Endodermal cell (in vitro differentiated cells): ENCODE results near the gene COTL1. TPM values are rescaled to one million over a fixed set of nuclear protein-coding genes. Genes with fewer than 3 reads are reported as not detected.

ENCODE experiments used
- DNase-seq: peaks from one replicate; pipeline ENCODE4 v3.0.0-alpha.2; 2017
- H3K27ac ChIP-seq: 2 replicates; pipeline ENCODE4 v1.5.1; 2013; ENCODE audit warnings: mild to moderate bottlenecking, low read depth, low read length, moderate library complexity
- H3K27me3 ChIP-seq: 2 replicates; pipeline ENCODE4 v1.6.1; 2013; ENCODE audit warnings: mild to moderate bottlenecking, low read length, moderate library complexity; ENCODE audit not compliant: insufficient read depth, control insufficient read depth, poor library complexity, severe bottlenecking
- H3K36me3 ChIP-seq: 2 replicates; pipeline ENCODE4 v1.7.0; 2013; ENCODE audit warnings: mild to moderate bottlenecking, low read length, moderate library complexity; ENCODE audit not compliant: control insufficient read depth, insufficient read depth
- H3K4me1 ChIP-seq: one replicate; pipeline ENCODE4 v1.7.0; 2013; ENCODE audit warnings: low read length; ENCODE audit not compliant: control insufficient read depth, insufficient read depth
- H3K4me3 ChIP-seq: 2 replicates; pipeline ENCODE4 v1.5.1; 2013; ENCODE audit warnings: mild to moderate bottlenecking, low read length, moderate library complexity
- H3K9ac ChIP-seq: 2 replicates; pipeline ENCODE4 v1.6.1; 2013; ENCODE audit warnings: mild to moderate bottlenecking, low read length, moderate library complexity; ENCODE audit not compliant: poor library complexity, severe bottlenecking; ENCODE audit errors: extremely low read depth
- H3K9me3 ChIP-seq: 2 replicates; pipeline ENCODE4 v1.6.1; 2013; ENCODE audit warnings: mild to moderate bottlenecking, low read length, moderate library complexity; ENCODE audit not compliant: control insufficient read depth
- H3K27ac Mint-ChIP-seq: 2 replicates; pipeline ENCODE4 v1.8.0; 2020; ENCODE audit warnings: mixed read lengths
- H3K27me3 Mint-ChIP-seq: 2 replicates; pipeline ENCODE4 v1.8.0; 2021; ENCODE audit warnings: mild to moderate bottlenecking, mixed read lengths; ENCODE audit not compliant: insufficient read depth
- H3K36me3 Mint-ChIP-seq: 2 replicates; pipeline ENCODE4 v1.8.0; 2020; ENCODE audit warnings: low read depth, mixed read lengths
- H3K4me1 Mint-ChIP-seq: 2 replicates; pipeline ENCODE4 v1.8.0; 2020; ENCODE audit warnings: mixed read lengths
- H3K4me3 Mint-ChIP-seq: 2 replicates; pipeline ENCODE4 v1.8.0; 2020; ENCODE audit warnings: mild to moderate bottlenecking, moderate library complexity, mixed read lengths
- H3K9me3 Mint-ChIP-seq: 2 replicates; pipeline ENCODE4 v1.8.0; 2020; ENCODE audit warnings: mild to moderate bottlenecking, mixed read lengths
- CTCF ChIP-seq: fragments of 200-600 bp; sonication (generic); conservative IDR thresholded peaks from 2 replicates; pipeline ENCODE4 v1.5.0; 2021; ENCODE audit warnings: antibody characterized with exemption, mild to moderate bottlenecking
- WGBS, 2 experiments: methylation state at CpG; one replicate each; pipeline versions ENCODE4 v1.1.5 to v1.1.7; 2013; ENCODE audit warnings: missing lambda C conversion rate in 2 of 2, mixed read lengths in 1 of 2; ENCODE audit not compliant: insufficient coverage in 1 of 2, insufficient read length in 1 of 2; 5-methylcytosine and 5-hydroxymethylcytosine counted together
- total RNA-seq, 2 donors: library from RNA; stranded (reverse); fragmentation: NEBNext Ultra II Directional in 1 of 2; extraction: Animal tissue kit (Norgen Biotek cat#: 25700) in 1 of 2; gene quantifications; 2 replicates in 1 of 2; 3 replicates in 1 of 2; pipeline ENCODE4 v1.2.1, GENCODE V29; 2021

COTL1 gene
- total RNA-seq, 2 donors from 2014 or later = 33.4 to 34.9 TPM

DNA sequence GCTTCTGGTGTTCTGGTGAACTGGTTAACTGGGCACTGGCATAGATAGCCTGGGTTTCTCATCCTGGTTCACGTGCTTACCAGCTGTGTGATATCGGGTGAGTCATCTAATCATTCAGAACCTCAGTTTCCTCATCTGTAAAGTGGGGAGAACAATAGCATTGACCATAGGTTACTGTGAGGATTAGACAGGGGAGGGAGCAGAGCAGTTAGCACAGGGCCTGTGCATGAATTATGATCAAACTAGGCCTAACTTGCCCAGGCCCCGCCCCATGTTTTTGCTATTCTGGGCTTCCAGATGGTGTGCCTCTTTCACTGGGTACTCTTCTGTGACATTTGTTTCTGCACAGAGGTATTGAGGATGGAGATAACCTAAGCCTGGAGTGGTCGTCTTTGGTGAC lies 25.8 kb upstream of the COTL1 start:
- H3K4me3 ChIP-seq = no peak overlapping the region
- no peaks in the 10 kb centered on the region for H3K9me3 Mint-ChIP-seq
- H3K4me1 Mint-ChIP-seq = peaks cover 3% of the 10 kb centered on the region
- H3K27me3 Mint-ChIP-seq = peaks cover 14% of the 10 kb centered on the region
- H3K27ac Mint-ChIP-seq = no peak overlapping the region
- no peaks in the 10 kb centered on the region for H3K4me1 ChIP-seq
- WGBS, 2 experiments = 91 to 100% methylated on average over 1 to 4 of the region's 4 CpGs
- H3K9ac ChIP-seq = no peak overlapping the region
- no peak overlapping the region for H3K4me3 Mint-ChIP-seq
- no peaks in the 10 kb centered on the region for H3K36me3 ChIP-seq
- H3K36me3 Mint-ChIP-seq = no peaks in the 10 kb centered on the region
- no peak for DNase-seq
- H3K27me3 ChIP-seq = peaks cover 6% of the 10 kb centered on the region
- no peaks in the 10 kb centered on the region for H3K9me3 ChIP-seq
- TF ChIP-seq CTCF = no peak
- no peak overlapping the region for H3K27ac ChIP-seq

GRCh38 chr16:84643180-84643583 lies 25.3 kb upstream of the COTL1 start:
- H3K9me3 ChIP-seq = no peaks in the 10 kb centered on the region
- no peaks in the 10 kb centered on the region for H3K36me3 ChIP-seq
- 86 to 89% methylated on average over 2 to 8 of the region's 8 CpGs for WGBS, 2 experiments
- Mint-ChIP-seq H3K36me3 (no peaks in the 10 kb centered on the region), H3K4me1 (peaks cover 3% of the 10 kb centered on the region), H3K27ac (no peak overlapping the region), H3K4me3 (no peak overlapping the region), H3K27me3 (peaks cover 14% of the 10 kb centered on the region), H3K9me3 (no peaks in the 10 kb centered on the region)
- H3K4me1 ChIP-seq = no peaks in the 10 kb centered on the region
- no peak overlapping the region for H3K27ac ChIP-seq
- peak; percentile 64 for DNase-seq
- TF ChIP-seq CTCF = no peak
- H3K9ac ChIP-seq = no peak overlapping the region
- H3K27me3 ChIP-seq = peaks cover 6% of the 10 kb centered on the region
- no peak overlapping the region for H3K4me3 ChIP-seq

DNA sequence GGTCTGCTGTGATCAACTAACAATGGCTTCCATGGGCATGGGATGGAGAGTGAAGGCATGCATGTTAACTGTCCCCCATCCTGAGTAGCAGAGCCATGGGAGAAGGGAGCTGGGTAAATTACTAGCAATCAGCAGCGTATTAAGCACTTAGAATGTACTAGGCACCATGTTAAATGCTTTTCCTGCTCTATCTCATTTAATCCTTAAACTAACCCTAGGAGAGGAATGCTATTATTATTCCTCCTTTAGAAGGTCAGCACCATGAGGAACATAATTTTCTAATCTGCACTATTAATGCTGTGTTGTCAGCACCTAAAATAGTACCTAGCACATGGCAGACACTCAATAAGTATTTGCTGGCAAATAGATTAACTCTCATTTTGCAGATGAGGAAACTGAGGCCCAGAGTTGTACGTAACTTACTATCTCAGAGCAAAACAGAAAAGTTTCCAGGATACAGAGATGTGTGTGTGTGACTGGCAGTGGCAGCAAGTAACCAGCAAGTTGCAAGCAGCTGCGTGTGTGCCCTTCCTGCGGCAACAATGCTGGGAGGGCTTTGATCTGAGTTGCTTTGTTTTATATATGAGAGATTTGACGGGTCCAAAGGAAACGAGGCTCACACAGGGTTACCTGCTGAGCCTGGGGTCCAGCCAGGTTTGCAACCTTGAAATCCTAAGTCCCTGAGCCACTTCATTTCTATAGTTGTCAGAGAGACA lies 23.9 kb upstream of the COTL1 start:
- no peak overlapping the region for H3K9ac ChIP-seq
- H3K9me3 Mint-ChIP-seq = no peaks in the 10 kb centered on the region
- H3K27me3 Mint-ChIP-seq = peaks cover 6% of the 10 kb centered on the region
- H3K4me1 Mint-ChIP-seq = peaks cover 3% of the 10 kb centered on the region
- no peak overlapping the region for H3K4me3 ChIP-seq
- no peaks in the 10 kb centered on the region for H3K36me3 ChIP-seq
- no peaks in the 10 kb centered on the region for H3K9me3 ChIP-seq
- 83% methylated on average over 3 to 6 of the region's 6 CpGs for WGBS, 2 experiments
- DNase-seq = no peak
- H3K27ac ChIP-seq = no peak overlapping the region
- no peaks in the 10 kb centered on the region for H3K36me3 Mint-ChIP-seq
- H3K4me1 ChIP-seq = no peaks in the 10 kb centered on the region
- H3K4me3 Mint-ChIP-seq = no peak overlapping the region
- TF ChIP-seq CTCF = no peak
- no peak overlapping the region for H3K27ac Mint-ChIP-seq
- H3K27me3 ChIP-seq = no peaks in the 10 kb centered on the region
